ENCODE data around the gene KCNQ1OT1. TPM values are rescaled to one million over a fixed set of nuclear protein-coding genes. Genes with fewer than 3 reads are reported as not detected.
A peak's percentile ranks its signal among the peaks of the same experiment; 100 is the strongest.

The KCNQ1OT1 gene
- polyA plus RNA-seq (2013, experiment 1 of 2), result 0.08 TPM
- 0.05 TPM for polyA plus RNA-seq (2013, experiment 2 of 2)

DNA sequence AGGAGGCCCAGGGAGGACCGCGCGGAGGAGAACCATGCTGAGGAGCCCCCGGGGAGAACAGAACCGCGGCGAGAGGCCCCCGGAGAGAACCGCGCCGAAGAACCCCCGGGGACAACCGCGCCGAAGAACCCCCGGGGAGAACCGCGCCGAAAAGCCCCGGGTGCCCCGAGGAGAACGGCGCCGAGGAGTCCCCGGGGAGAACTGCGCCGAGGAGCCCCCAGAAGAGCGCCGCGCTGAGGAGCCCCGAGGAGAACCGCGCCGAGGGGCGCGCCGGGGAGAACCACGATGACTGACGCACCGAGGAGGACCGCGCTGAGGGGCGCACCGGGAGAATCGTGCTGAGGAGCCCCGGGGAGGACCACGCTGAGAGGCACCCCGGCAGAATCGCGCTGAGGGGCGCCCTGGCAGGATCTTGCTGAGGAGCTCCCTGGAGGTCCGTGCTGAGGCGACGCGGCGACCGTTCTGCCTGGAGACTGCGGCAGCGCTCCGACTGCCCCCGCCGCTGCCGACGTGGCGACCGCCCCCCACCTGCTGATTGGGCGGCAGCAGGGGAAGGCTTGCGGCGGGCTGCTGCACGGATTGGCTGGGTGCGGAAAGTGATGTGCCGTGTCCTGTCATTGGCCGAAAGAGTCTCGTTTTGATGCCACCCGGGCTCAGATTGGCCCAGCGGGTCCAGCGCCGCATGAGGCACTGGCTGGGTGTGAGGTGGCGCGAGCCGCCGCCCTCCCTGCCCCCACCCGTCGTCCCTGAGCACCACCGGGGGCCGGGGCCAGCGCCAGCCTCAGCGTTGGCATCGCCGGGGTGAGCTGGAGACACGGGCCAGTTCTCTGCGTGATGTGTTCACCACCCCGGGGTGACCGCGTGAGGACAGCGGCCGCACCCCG, at the start of gene KCNQ1OT1:
Gene KCNQ1OT1 (minus strand): TSS at position 464 of the 884 bp plus-strand sequence.
- 48% methylated on average over 93 of the region's 98 CpGs for WGBS
- peak within 1 kb of the TSS; percentile 97 for H4K8ac ChIP-seq (ENCODE audit: low read length)
- H3K79me1 ChIP-seq (replicated peaks; ENCODE audit: low read length, poor library complexity, severe bottlenecking), result no peaks in the 10 kb centered on the region
- peak within 1 kb of the TSS; percentile 52 for H3K27ac ChIP-seq (ENCODE audit: low read length, poor library complexity, severe bottlenecking)
- H2BK5ac ChIP-seq (ENCODE audit: low read depth, low read length, poor library complexity, severe bottlenecking), result peak within 1 kb of the TSS; percentile 77
- H4K91ac ChIP-seq (ENCODE audit: low read length), result peak within 1 kb of the TSS; percentile 97
- peak within 1 kb of the TSS; percentile 62 to 86 for H3K4me3 ChIP-seq (ENCODE audit: insufficient read depth in 1 of 2, low read depth in 1 of 2, low read length in 2 of 2)
- peak within 1 kb of the TSS; percentile 66 for H3K4me2 ChIP-seq (ENCODE audit: low read length, poor library complexity, severe bottlenecking)
- peak within 1 kb of the TSS; percentile 82 for H2BK15ac ChIP-seq (ENCODE audit: low read depth, poor library complexity, severe bottlenecking)
- H2AK5ac ChIP-seq (ENCODE audit: low read length, severe bottlenecking), result peak within 1 kb of the TSS; percentile 89
- peaks cover 0 to 27% of the 10 kb centered on the region in 2 experiments for H3K27me3 ChIP-seq (ENCODE audit: control insufficient read depth in 1 of 2, insufficient read depth in 1 of 2, low read length in 2 of 2)
- H2AFZ ChIP-seq (ENCODE audit: low read depth, low read length), result peak within 1 kb of the TSS; percentile 43
- peak within 1 kb of the TSS; percentile 91 for H3K9ac ChIP-seq (ENCODE audit: low read length)
- peaks cover 32% of the 10 kb centered on the region for H3K4me1 ChIP-seq (ENCODE audit: control insufficient read depth, insufficient read depth, low read depth, low read length)
- peak within 1 kb of the TSS; percentile 37 to 56 for H3K23ac ChIP-seq (ENCODE audit: low read length in 2 of 2)
- H3K18ac ChIP-seq (ENCODE audit: low read depth in 1 of 2, low read length in 2 of 2), result peak within 1 kb of the TSS; percentile 78 to 94
- peaks cover 0 to 3% of the 10 kb centered on the region in 2 experiments for H3K36me3 ChIP-seq (ENCODE audit: control insufficient read depth in 1 of 2, insufficient read depth in 2 of 2, low read depth in 1 of 2, low read length in 2 of 2)
- no peaks in the 10 kb centered on the region for H3K9me3 ChIP-seq (ENCODE audit: control insufficient read depth, low read length)
- peak; percentile 94 for DNase-seq
- peak within 1 kb of the TSS; percentile 90 to 97 for H3K4ac ChIP-seq (ENCODE audit: low read depth in 1 of 2, low read length in 2 of 2)
- H2BK120ac ChIP-seq (ENCODE audit: low read depth, low read length), result peak within 1 kb of the TSS; percentile 89
- H2BK12ac ChIP-seq (ENCODE audit: low read length in 2 of 2), result no peak within 1 kb of the TSS
- H3K14ac ChIP-seq (ENCODE audit: low read length in 2 of 2), result peak within 1 kb of the TSS in 1 of 2 experiments; percentile 98

DNA sequence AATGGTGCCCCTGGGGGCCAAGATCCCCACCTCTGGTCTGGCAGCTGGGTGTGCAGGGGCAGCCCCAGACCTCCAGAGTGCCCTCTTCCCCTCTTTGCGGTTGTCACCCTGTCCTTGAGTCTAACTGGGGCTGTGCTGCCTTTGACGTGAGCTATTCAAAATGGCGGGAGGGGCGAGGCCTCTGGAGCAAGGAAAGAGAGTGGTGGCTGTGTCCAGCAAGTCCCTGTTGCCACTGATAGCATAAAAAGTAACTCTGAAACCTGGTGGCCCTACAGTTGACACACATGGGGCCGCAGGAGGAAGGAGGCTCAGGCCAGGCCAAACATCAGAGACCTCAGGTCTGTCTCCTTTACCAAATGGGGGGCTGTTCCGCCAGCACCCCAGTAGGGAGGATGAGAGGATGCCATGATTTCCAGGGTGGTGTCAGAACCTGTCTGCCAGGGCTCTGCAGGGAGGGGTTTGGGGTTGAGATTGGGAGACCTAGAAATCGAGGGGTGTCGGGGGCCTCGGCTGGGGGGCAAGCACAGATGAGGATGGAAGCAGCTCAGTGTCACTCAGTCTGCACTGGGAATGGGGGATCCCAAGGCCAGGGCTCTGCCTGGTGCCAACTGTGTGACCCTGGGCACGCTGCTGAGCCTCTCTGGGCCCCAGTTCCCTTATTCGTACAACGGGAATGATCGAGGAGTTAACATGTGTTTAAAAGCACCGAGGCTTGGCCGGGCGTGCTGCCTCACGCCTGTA, 49.2 kb upstream of the KCNQ1OT1 start:
- Histone ChIP-seq H3K4me3 (ENCODE audit: insufficient read depth in 1 of 2, low read depth in 1 of 2, low read length in 2 of 2) (no peak overlapping the region), H2BK12ac (ENCODE audit: low read length in 2 of 2) (no peak overlapping the region), H4K91ac (ENCODE audit: low read length) (no peak overlapping the region), H3K9me3 (ENCODE audit: control insufficient read depth, low read length) (no peaks in the 10 kb centered on the region), H3K36me3 (ENCODE audit: control insufficient read depth in 1 of 2, insufficient read depth in 2 of 2, low read depth in 1 of 2, low read length in 2 of 2) (no peaks in the 10 kb centered on the region), H3K4ac (ENCODE audit: low read depth in 1 of 2, low read length in 2 of 2) (no peak overlapping the region), H3K79me1 (replicated peaks; ENCODE audit: low read length, poor library complexity, severe bottlenecking) (no peaks in the 10 kb centered on the region), H3K4me1 (ENCODE audit: control insufficient read depth, insufficient read depth, low read depth, low read length) (peaks cover 43% of the 10 kb centered on the region), H2AK5ac (ENCODE audit: low read length, severe bottlenecking) (peak overlapping the region; percentile 40), H3K18ac (ENCODE audit: low read depth in 1 of 2, low read length in 2 of 2) (no peak overlapping the region), H2AFZ (ENCODE audit: low read depth, low read length) (no peak overlapping the region), H3K27ac (ENCODE audit: low read length, poor library complexity, severe bottlenecking) (no peak overlapping the region), H3K14ac (ENCODE audit: low read length in 2 of 2) (no peak overlapping the region), H3K4me2 (ENCODE audit: low read length, poor library complexity, severe bottlenecking) (no peak overlapping the region), H4K8ac (ENCODE audit: low read length) (no peak overlapping the region), H2BK120ac (ENCODE audit: low read depth, low read length) (no peak overlapping the region), H3K27me3 (ENCODE audit: control insufficient read depth in 1 of 2, insufficient read depth in 1 of 2, low read length in 2 of 2) (peaks cover 0 to 39% of the 10 kb centered on the region in 2 experiments), H2BK5ac (ENCODE audit: low read depth, low read length, poor library complexity, severe bottlenecking) (no peak overlapping the region), H3K9ac (ENCODE audit: low read length) (no peak overlapping the region), H2BK15ac (ENCODE audit: low read depth, poor library complexity, severe bottlenecking) (no peak overlapping the region), H3K23ac (ENCODE audit: low read length in 2 of 2) (no peak overlapping the region)
- WGBS, result 94% methylated on average over 17 of the region's 17 CpGs
- DNase-seq, result no peak

GRCh38 chr11:2748061-2748813, 48.4 kb upstream of the KCNQ1OT1 start:
- no peak overlapping the region for H2BK15ac ChIP-seq (ENCODE audit: low read depth, poor library complexity, severe bottlenecking)
- H2AK5ac ChIP-seq (ENCODE audit: low read length, severe bottlenecking), result peak overlapping the region; percentile 27
- no peaks in the 10 kb centered on the region for H3K36me3 ChIP-seq (ENCODE audit: control insufficient read depth in 1 of 2, insufficient read depth in 2 of 2, low read depth in 1 of 2, low read length in 2 of 2)
- H3K9ac ChIP-seq (ENCODE audit: low read length), result no peak overlapping the region
- no peak overlapping the region for H4K91ac ChIP-seq (ENCODE audit: low read length)
- H3K14ac ChIP-seq (ENCODE audit: low read length in 2 of 2), result no peak overlapping the region
- H3K4me3 ChIP-seq (ENCODE audit: insufficient read depth in 1 of 2, low read depth in 1 of 2, low read length in 2 of 2), result no peak overlapping the region
- H3K4me2 ChIP-seq (ENCODE audit: low read length, poor library complexity, severe bottlenecking), result no peak overlapping the region
- H3K79me1 ChIP-seq (replicated peaks; ENCODE audit: low read length, poor library complexity, severe bottlenecking), result no peaks in the 10 kb centered on the region
- H3K4ac ChIP-seq (ENCODE audit: low read depth in 1 of 2, low read length in 2 of 2), result no peak overlapping the region
- H3K9me3 ChIP-seq (ENCODE audit: control insufficient read depth, low read length), result no peaks in the 10 kb centered on the region
- no peak overlapping the region for H2BK12ac ChIP-seq (ENCODE audit: low read length in 2 of 2)
- peaks cover 43% of the 10 kb centered on the region for H3K4me1 ChIP-seq (ENCODE audit: control insufficient read depth, insufficient read depth, low read depth, low read length)
- 77% methylated on average over 9 of the region's 11 CpGs for WGBS
- H3K23ac ChIP-seq (ENCODE audit: low read length in 2 of 2), result no peak overlapping the region
- H3K27ac ChIP-seq (ENCODE audit: low read length, poor library complexity, severe bottlenecking), result no peak overlapping the region
- H2BK120ac ChIP-seq (ENCODE audit: low read depth, low read length), result no peak overlapping the region
- peaks cover 0 to 35% of the 10 kb centered on the region in 2 experiments for H3K27me3 ChIP-seq (ENCODE audit: control insufficient read depth in 1 of 2, insufficient read depth in 1 of 2, low read length in 2 of 2)
- H3K18ac ChIP-seq (ENCODE audit: low read depth in 1 of 2, low read length in 2 of 2), result no peak overlapping the region
- DNase-seq, result no peak
- peak overlapping the region; percentile 48 for H2BK5ac ChIP-seq (ENCODE audit: low read depth, low read length, poor library complexity, severe bottlenecking)
- no peak overlapping the region for H4K8ac ChIP-seq (ENCODE audit: low read length)
- no peak overlapping the region for H2AFZ ChIP-seq (ENCODE audit: low read depth, low read length)

Data from mesenchymal stem cell (in vitro differentiated cells and primary cell).